Activated T-helper 9 cell treated with anti-CD3 and anti-CD28 coated beads, Interleukin-2, amount 50 U/mL, for 16 hours (primary cell): ENCODE results near the gene PIGL.
"Not testable (repeated sequence)": the region's sequence is repeated elsewhere in the genome, so short reads cannot be mapped to it uniquely, and the experiment has no call there.

Source experiments
- DNase-seq: peaks from one replicate; pipeline ENCODE4 v3.0.0-alpha.2; 2020; ENCODE audit warnings: low read depth

PIGL gene

GRCh38 chr17:16216341-16217001 lies 539 bp upstream of the PIGL start:
- DNase-seq = not testable (repeated sequence)

GRCh38 chr17:16222406-16222805 lies 5.4 kb downstream of the PIGL start:
- DNase-seq = no peak

GRCh38 chr17:16229912-16230561 lies 13.0 kb downstream of the PIGL start:
- not testable (repeated sequence) for DNase-seq

- DNase-seq = no peak
These were observed 15.4 kb downstream of the PIGL start for GRCh38 chr17:16232391-16232790.

GRCh38 chr17:16239931-16240330 lies 22.9 kb downstream of the PIGL start:
- DNase-seq = no peak

- no peak for DNase-seq
These were observed 24.9 kb downstream of the PIGL start for GRCh38 chr17:16241906-16242399.

GRCh38 chr17:16243385-16243784 lies 26.4 kb downstream of the PIGL start:
- DNase-seq = no peak

- no peak for DNase-seq
These were observed 27.0 kb downstream of the PIGL start for GRCh38 chr17:16243801-16244567.

GRCh38 chr17:16247586-16247984 lies 30.6 kb downstream of the PIGL start:
- no peak for DNase-seq

GRCh38 chr17:16250635-16251034 lies 33.6 kb downstream of the PIGL start:
- DNase-seq = no peak

GRCh38 chr17:16251043-16251442 lies 34.0 kb downstream of the PIGL start:
- DNase-seq = no peak

- DNase-seq = no peak
These were observed 34.5 kb downstream of the PIGL start for GRCh38 chr17:16251556-16251955.

- DNase-seq = no peak
These were observed 37.9 kb downstream of the PIGL start for GRCh38 chr17:16254773-16255400.

GRCh38 chr17:16255481-16255921 lies 38.5 kb downstream of the PIGL start:
- DNase-seq = no peak

- no peak for DNase-seq
These were observed 41.9 kb downstream of the PIGL start for GRCh38 chr17:16258901-16259300.

- DNase-seq = no peak
These were observed 42.9 kb downstream of the PIGL start for GRCh38 chr17:16259926-16260325.

- DNase-seq = no peak
These were observed 44.0 kb downstream of the PIGL start for GRCh38 chr17:16261049-16261448.

- no peak for DNase-seq
These were observed 45.2 kb downstream of the PIGL start for GRCh38 chr17:16262201-16262600.

GRCh38 chr17:16267174-16267573 lies 50.2 kb downstream of the PIGL start:
- DNase-seq = no peak

- no peak for DNase-seq
These were observed 52.6 kb downstream of the PIGL start for GRCh38 chr17:16269658-16270057.

- no peak for DNase-seq
These were observed 55.3 kb downstream of the PIGL start for GRCh38 chr17:16272111-16272840.

- DNase-seq = no peak
These were observed 56.5 kb downstream of the PIGL start for GRCh38 chr17:16273499-16273898.
